Bone marrow (tissue), 2 donors: ENCODE measurements around the gene ZCCHC2.

Experiments used
- DNase-seq, 2 donors: peaks; one replicate each; lab custom pipeline; 2025; lab: John Stamatoyannopoulos, UW

Gene ZCCHC2

GRCh38 chr18:62510789-62511188, 12.0 kb upstream of the ZCCHC2 start:
- DNase-seq: peak in 1 of 2 donors; percentile 9

GRCh38 chr18:62512532-62512931, 10.3 kb upstream of the ZCCHC2 start:
- DNase-seq: no peak

- DNase-seq: no peak
Measured at GRCh38 chr18:62512996-62513395, 9.8 kb upstream of the ZCCHC2 start.

GRCh38 chr18:62514570-62514969, 8.3 kb upstream of the ZCCHC2 start:
- no peak for DNase-seq

- DNase-seq: no peak
Measured at GRCh38 chr18:62516242-62516641, 6.6 kb upstream of the ZCCHC2 start.

GRCh38 chr18:62518460-62519375, 4.1 kb upstream of the ZCCHC2 start:
- no peak for DNase-seq

- DNase-seq: no peak
Measured at GRCh38 chr18:62519684-62520083, 3.1 kb upstream of the ZCCHC2 start.

- DNase-seq: no peak
Measured at GRCh38 chr18:62521082-62521481, 1.7 kb upstream of the ZCCHC2 start.

GRCh38 chr18:62521593-62521992, 1.2 kb upstream of the ZCCHC2 start:
- DNase-seq: peak in 1 of 2 donors; percentile 18

- DNase-seq: no peak
Measured at GRCh38 chr18:62522178-62522503, 684 bp upstream of the ZCCHC2 start.

- DNase-seq: no peak
Measured at GRCh38 chr18:62523255-62523588, 397 bp downstream of the ZCCHC2 start.

- peak in 1 of 2 donors; percentile 51 for DNase-seq
Measured at GRCh38 chr18:62523631-62524439, 1.0 kb downstream of the ZCCHC2 start.

GRCh38 chr18:62524440-62525200, 1.8 kb downstream of the ZCCHC2 start:
- peak; percentile 9 to 76 for DNase-seq

GRCh38 chr18:62525608-62526007, 2.8 kb downstream of the ZCCHC2 start:
- no peak for DNase-seq

GRCh38 chr18:62526098-62527025, 3.5 kb downstream of the ZCCHC2 start:
- DNase-seq: peak in 1 of 2 donors; percentile 50

GRCh38 chr18:62529597-62529996, 6.8 kb downstream of the ZCCHC2 start:
- no peak for DNase-seq

GRCh38 chr18:62531078-62531477, 8.3 kb downstream of the ZCCHC2 start:
- DNase-seq: no peak

GRCh38 chr18:62531931-62532330, 9.1 kb downstream of the ZCCHC2 start:
- DNase-seq: no peak

- no peak for DNase-seq
Measured at GRCh38 chr18:62536005-62536404, 13.2 kb downstream of the ZCCHC2 start.

- no peak for DNase-seq
Measured at GRCh38 chr18:62537042-62537894, 14.4 kb downstream of the ZCCHC2 start.
